22Rv1 (cell line): ENCODE data around the gene PMVK.

ENCODE experiments used
- H3K27ac ChIP-seq: fragments of 450-650 bp; 2 replicates; pipeline ENCODE4 v1.5.1; 2017
- ZFX ChIP-seq: fragments of 450-650 bp; IDR thresholded peaks from 2 replicates; pipeline ENCODE4 v1.6.1; 2017; ENCODE audit warnings: antibody characterized with exemption, borderline replicate concordance
- TF ChIP-seq, protein P1 (sequence below): fragments of 450-650 bp; IDR thresholded peaks from 2 replicates; pipeline ENCODE4 v1.5.1; 2017; ENCODE audit warnings: mild to moderate bottlenecking

The PMVK gene

DNA sequence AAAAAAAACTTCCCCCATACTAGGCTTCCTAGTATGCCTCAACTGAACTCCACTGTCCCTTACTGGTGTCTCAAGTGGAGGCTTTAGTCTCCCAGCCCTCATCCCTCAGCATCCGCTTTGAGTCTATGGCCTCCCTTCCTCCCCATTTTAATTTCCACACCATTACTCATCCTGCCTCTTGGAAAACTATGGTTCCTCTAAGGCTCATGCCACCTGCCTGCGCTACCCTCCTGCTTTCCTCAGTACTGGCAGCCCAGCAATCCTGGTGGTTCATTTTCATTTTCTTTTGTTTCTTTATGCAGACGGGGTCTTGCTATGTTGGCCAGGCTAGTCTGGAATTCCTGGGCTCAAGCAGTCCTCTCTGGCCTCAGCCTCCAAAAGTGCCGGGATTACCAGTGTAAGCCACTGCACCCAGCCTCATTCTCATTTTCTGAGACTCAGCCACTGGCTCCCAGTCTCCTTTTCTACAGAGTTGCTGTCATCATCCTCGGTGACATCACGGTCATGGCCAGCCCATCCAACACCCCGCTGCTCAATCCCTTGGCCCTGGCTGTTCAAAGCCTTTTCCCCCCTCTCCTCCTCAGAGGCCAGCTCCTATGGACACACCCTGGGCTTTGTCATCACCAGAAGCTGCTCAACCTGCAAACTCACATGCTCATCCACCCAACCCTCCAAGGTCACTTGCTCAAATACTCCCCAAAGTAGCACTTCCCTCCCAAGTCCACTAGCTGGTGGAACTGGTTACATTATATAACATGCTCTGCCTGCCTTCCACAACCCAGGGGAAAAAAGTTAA lies 2.3 kb upstream of the PMVK start:
- no peak for TF ChIP-seq ZFX
- TF ChIP-seq, protein P1, sequence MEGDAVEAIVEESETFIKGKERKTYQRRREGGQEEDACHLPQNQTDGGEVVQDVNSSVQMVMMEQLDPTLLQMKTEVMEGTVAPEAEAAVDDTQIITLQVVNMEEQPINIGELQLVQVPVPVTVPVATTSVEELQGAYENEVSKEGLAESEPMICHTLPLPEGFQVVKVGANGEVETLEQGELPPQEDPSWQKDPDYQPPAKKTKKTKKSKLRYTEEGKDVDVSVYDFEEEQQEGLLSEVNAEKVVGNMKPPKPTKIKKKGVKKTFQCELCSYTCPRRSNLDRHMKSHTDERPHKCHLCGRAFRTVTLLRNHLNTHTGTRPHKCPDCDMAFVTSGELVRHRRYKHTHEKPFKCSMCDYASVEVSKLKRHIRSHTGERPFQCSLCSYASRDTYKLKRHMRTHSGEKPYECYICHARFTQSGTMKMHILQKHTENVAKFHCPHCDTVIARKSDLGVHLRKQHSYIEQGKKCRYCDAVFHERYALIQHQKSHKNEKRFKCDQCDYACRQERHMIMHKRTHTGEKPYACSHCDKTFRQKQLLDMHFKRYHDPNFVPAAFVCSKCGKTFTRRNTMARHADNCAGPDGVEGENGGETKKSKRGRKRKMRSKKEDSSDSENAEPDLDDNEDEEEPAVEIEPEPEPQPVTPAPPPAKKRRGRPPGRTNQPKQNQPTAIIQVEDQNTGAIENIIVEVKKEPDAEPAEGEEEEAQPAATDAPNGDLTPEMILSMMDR, result no peak
- H3K27ac ChIP-seq, result peak overlapping the region; percentile 99

DNA sequence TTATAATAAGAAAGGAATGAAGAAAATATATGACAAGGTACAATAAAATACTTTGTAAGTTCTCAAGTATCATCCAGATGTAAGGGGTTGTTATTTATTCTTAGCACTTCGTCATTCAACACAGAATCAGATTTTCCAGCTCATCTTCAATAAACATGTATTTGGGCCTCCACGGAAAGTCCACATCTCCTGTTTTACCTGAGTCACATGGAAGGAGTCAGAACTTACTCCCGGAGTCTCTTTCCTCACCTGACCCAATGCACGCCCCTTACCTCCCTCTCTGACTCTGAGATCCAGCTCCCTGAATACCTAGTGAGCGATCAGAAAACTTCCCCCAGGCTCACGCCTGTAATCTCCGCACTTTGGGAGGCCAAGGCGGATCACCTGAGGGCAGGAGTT lies 1.5 kb upstream of the PMVK start:
- no peak for TF ChIP-seq ZFX
- TF ChIP-seq, protein P1, result no peak
- peak overlapping the region; percentile 99 for H3K27ac ChIP-seq

DNA sequence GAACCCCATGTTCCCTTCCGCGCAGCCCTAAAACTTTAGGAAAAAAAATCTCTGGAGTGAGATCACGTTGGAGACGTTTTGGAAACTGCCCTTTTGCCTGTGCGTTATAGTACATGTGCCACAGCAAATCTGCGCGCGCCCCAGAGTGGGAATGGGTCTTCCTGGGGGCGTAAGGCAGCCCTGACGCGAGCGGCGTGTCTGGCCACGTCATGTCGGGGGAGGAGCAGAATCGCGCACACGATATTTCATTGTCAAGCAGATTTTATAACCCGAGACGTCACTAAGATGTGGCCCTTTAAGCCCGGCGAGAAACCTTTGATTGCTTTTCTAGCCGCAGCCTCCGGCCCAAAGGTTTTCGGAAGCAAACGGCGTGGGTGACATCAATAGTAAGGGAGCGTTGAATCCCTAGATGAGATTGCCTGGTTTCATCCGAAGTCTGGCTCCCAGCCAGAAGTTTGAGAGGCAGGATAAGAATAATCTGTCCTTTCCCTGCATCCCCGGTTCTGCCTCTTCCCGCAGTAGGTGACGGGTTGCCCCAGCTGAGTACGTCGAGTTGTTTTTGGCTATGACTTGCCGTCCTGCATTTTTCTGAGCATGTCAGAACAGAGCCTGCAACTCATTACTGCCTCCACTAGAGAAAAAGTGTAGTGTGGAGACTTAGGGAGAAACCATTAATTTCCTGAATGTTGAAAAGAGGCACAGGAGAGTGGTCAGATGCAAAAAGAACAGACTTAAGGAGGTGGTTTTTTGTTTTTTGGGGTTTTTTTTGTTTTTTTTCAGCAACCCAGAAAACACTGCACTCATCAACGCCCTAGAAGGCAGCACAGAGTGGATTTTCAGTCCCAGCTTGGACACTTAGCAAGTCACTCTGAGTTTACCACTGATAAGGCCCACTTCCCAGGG lies 817 bp upstream of the PMVK start:
- H3K27ac ChIP-seq, result peak overlapping the region; percentile 99
- no peak for TF ChIP-seq ZFX
- TF ChIP-seq, protein P1, result peak; percentile 32; the same call in 1 of the 2 replicates

DNA sequence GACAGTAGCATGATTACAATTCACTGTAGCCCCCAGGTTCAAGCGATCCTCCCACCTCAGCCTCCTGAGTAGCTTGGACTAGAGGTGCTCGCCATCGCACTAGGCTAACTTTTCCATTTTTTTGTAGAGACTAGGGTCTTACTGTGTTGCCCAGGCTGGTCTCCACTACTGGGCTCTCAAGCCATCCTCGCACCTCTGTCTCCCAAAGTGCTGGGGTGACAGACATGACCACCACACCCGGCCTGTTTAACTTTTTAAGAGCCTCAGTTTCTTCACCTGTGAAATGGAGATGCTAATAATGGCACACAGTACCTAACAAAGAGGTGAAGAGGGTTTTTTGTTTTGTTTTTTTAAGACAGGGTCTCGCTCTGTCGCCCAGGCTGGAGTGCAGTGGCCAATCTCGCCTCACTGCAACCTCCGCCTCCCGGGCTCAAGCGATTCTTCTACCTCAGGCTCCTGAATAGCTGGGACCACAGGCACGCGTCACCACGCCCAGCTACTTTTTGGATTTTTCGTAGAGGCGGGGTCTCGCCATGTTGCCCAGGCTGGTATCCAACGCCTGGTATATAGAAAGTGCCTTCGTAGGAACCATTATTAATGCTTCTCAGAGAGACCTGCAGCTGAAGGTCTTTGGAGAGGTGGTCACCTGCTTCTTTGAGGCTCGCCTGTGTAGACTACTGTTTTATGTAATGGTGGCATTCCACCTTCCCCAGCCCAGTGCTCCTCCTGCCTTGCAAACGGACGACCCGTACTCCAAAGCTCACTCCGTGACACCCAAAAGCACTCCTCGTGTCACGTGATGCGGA lies 567 bp downstream of the PMVK start:
- H3K27ac ChIP-seq, result peak overlapping the region; percentile 99
- TF ChIP-seq, protein P1, result no peak
- no peak for TF ChIP-seq ZFX

DNA sequence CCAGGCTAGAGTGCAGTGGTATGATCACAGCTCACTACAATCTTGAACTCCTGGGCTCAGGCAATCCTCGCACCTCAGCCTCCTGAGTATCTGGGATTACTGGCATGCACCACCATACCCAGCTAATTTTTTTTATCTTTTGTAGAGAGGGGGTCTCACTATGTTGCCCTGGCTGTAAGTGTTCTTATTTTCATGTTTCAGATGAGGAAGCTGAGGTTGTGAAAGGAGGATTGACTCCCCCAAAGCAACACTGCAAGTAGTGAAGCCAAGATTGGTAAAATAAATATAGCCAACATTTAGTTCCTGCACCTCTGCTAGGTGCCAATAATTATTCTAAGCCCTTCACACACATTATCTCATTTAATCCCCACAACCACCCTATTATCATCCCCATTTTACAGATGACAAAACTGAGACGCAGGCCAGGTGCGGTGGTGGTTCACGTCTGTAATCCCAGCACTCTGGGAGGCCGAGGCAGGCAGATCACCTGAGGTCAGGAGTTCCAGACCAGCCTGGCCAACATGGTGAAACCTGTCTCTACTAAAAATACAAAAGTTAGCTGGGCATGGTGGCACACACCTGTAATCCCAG lies 2.1 kb downstream of the PMVK start:
- H3K27ac ChIP-seq, result peak overlapping the region; percentile 80; the same call in 1 of the 2 replicates
- TF ChIP-seq ZFX, result no peak
- TF ChIP-seq, protein P1, result no peak

DNA sequence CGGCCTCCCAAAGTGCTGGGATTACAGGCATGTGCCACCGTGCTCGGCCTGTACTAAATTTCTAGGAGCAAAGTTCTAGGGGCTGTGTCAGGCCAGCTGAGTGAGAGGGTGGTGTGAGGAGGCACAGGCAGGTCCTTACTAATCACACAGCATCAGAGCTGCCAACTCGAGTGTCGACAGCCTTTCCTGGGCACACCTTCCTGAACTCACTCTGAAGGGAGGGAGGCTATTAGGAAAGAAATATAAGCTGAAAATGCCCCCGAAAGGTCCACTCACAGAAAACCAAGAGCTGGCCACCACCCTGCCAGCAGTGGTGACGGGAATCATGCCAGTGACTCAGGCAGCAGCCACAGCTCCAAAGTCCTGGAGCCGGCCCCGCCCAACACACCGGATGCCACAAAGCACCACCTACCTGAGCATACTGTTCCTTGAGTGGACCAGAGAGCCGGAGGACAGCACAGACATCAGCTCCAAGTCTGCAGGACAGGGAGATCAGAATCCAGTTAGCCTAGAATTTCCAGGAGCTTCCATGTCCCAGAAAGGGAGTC lies 4.5 kb downstream of the PMVK start:
- peak overlapping the region; percentile 80 for H3K27ac ChIP-seq
- TF ChIP-seq, protein P1, result no peak
- no peak for TF ChIP-seq ZFX
